GM23338 (cell line): Measurements from ENCODE around the gene MEIOSIN. TPM values are rescaled to one million over a fixed set of nuclear protein-coding genes. Genes with fewer than 3 reads are reported as not detected.

ENCODE experiments used
- ATAC-seq: fragments of 200-7000 bp; cut with Tn5 transposase; 3 replicates; pipeline ENCODE4 v1.9.1; 2020
- DNase-seq: peaks from one replicate; pipeline ENCODE4 v3.0.0-alpha.2; 2015; ENCODE audit warnings: low spot score
- H2AFZ ChIP-seq: fragments of 200-600 bp; sonication (generic); 2 replicates; pipeline ENCODE4 v1.8.0; 2016; ENCODE audit warnings: antibody characterized with exemption, mild to moderate bottlenecking, moderate library complexity
- H3F3A ChIP-seq: fragments of 200-600 bp; sonication (generic); replicated peaks from 2 replicates; pipeline ENCODE4 v1.8.0; 2017; ENCODE audit warnings: antibody characterized with exemption, mixed run types, low read depth
- H3K27ac ChIP-seq: fragments of 200-600 bp; sonication (generic); 2 replicates; pipeline ENCODE4 v1.6.1; 2016; ENCODE audit warnings: low read depth
- H3K27me3 ChIP-seq: fragments of 200-600 bp; sonication (generic); 2 replicates; pipeline ENCODE4 v1.8.0; 2016; ENCODE audit warnings: mild to moderate bottlenecking, mixed run types, moderate library complexity; ENCODE audit not compliant: insufficient read depth
- H3K36me3 ChIP-seq: fragments of 200-600 bp; sonication (generic); 2 replicates; pipeline ENCODE4 v1.8.0; 2016; ENCODE audit warnings: mild to moderate bottlenecking; ENCODE audit not compliant: insufficient read depth
- H3K4me1 ChIP-seq: fragments of 200-600 bp; sonication (generic); 2 replicates; pipeline ENCODE4 v1.8.0; 2016; ENCODE audit warnings: mild to moderate bottlenecking, moderate library complexity; ENCODE audit not compliant: insufficient read depth
- H3K4me2 ChIP-seq: fragments of 200-600 bp; sonication (generic); 2 replicates; pipeline ENCODE4 v1.7.1; 2017; ENCODE audit warnings: mixed run types
- H3K4me3 ChIP-seq: fragments of 200-600 bp; sonication (generic); 2 replicates; pipeline ENCODE4 v1.6.1; 2016; ENCODE audit warnings: mixed run types
- H3K79me2 ChIP-seq: fragments of 200-600 bp; sonication (generic); replicated peaks from 2 replicates; pipeline ENCODE4 v1.8.0; 2017; ENCODE audit warnings: mild to moderate bottlenecking; ENCODE audit not compliant: insufficient read depth
- H3K9me2 ChIP-seq: fragments of 200-600 bp; sonication (generic); 2 replicates; pipeline ENCODE4 v1.8.0; 2017; ENCODE audit not compliant: insufficient read depth
- H4K20me1 ChIP-seq: fragments of 200-600 bp; sonication (generic); replicated peaks from 2 replicates; pipeline ENCODE4 v1.8.0; 2017; ENCODE audit warnings: mild to moderate bottlenecking; ENCODE audit not compliant: insufficient read depth
- H3K27ac Mint-ChIP-seq: 2 replicates; pipeline ENCODE4 v1.8.0; 2020; ENCODE audit warnings: inconsistent platforms, mild to moderate bottlenecking, moderate library complexity, mixed read lengths
- H3K27me3 Mint-ChIP-seq: 3 replicates; pipeline ENCODE4 v1.8.0; 2022; ENCODE audit warnings: low read depth, mild to moderate bottlenecking, moderate library complexity, mixed read lengths, inconsistent platforms; ENCODE audit not compliant: insufficient read depth, poor library complexity
- H3K36me3 Mint-ChIP-seq: 3 replicates; pipeline ENCODE4 v1.8.0; 2021; ENCODE audit warnings: low read depth, mild to moderate bottlenecking, inconsistent platforms, moderate library complexity, mixed read lengths
- H3K4me1 Mint-ChIP-seq: 3 replicates; pipeline ENCODE4 v1.8.0; 2020; ENCODE audit warnings: mild to moderate bottlenecking, inconsistent platforms, mixed read lengths
- H3K4me3 Mint-ChIP-seq: 3 replicates; pipeline ENCODE4 v1.8.0; 2021; ENCODE audit warnings: moderate library complexity, mild to moderate bottlenecking, inconsistent platforms, mixed read lengths
- H3K9me3 Mint-ChIP-seq: 3 replicates; pipeline ENCODE4 v1.8.0; 2020; ENCODE audit warnings: moderate library complexity, mild to moderate bottlenecking, inconsistent platforms, mixed read lengths
- CREB1 ChIP-seq: fragments of 250-450 bp; sonication (Bioruptor Pico); IDR thresholded peaks from 2 replicates; pipeline ENCODE4 v1.5.0; 2020; ENCODE audit warnings: low read depth, mild to moderate bottlenecking, moderate library complexity
- EZH2 ChIP-seq: fragments of 200-600 bp; sonication (generic); IDR thresholded peaks from one replicate; pipeline ENCODE4 v1.8.0; 2017; ENCODE audit warnings: antibody characterized with exemption, mild to moderate bottlenecking, low read depth; ENCODE audit not compliant: unreplicated experiment
- EZH2phosphoT487 ChIP-seq: fragments of 200-600 bp; sonication (generic); IDR thresholded peaks from one replicate; pipeline ENCODE4 v1.8.1; 2018; ENCODE audit warnings: antibody characterized with exemption; ENCODE audit not compliant: unreplicated experiment
- JUNB ChIP-seq: IDR thresholded peaks from one replicate; pipeline ENCODE4 v1.6.1; 2016; ENCODE audit warnings: antibody characterized with exemption; ENCODE audit not compliant: unreplicated experiment
- POLR2AphosphoS5 ChIP-seq: IDR thresholded peaks from 2 replicates; pipeline ENCODE4 v1.6.1; 2016; ENCODE audit warnings: antibody characterized with exemption, low read depth
- STAT1 ChIP-seq: IDR thresholded peaks from one replicate; pipeline ENCODE4 v1.6.1; 2016; ENCODE audit warnings: antibody characterized with exemption; ENCODE audit not compliant: unreplicated experiment
- ZNF114 ChIP-seq: fragments of 250-450 bp; sonication (Bioruptor Pico); IDR thresholded peaks from 2 replicates; pipeline ENCODE4 v1.5.0; 2020; ENCODE audit warnings: mild to moderate bottlenecking, moderate library complexity
- ZNF331 ChIP-seq: fragments of 250-450 bp; sonication (Bioruptor Pico); IDR thresholded peaks from 2 replicates; pipeline ENCODE4 v1.5.0; 2020; ENCODE audit warnings: low read depth, mild to moderate bottlenecking, moderate library complexity
- polyA plus RNA-seq: library from polyadenylated mRNA; unstranded; fragments of >200 nt; fragmentation: Nextera tagmentation; extraction: Ambion mirVana; gene quantifications from 2 replicates; pipeline ENCODE4 v1.2.1, GENCODE V29; 2016
- total RNA-seq: library from RNA; depleted of rRNA; stranded (reverse); fragments of >200 nt; shearing (Covaris generic); gene quantifications from 2 replicates; pipeline ENCODE4 v1.2.3, GENCODE V29; 2014
- TF ChIP-seq, protein P1 (sequence below): fragments of 250-450 bp; sonication (Bioruptor Pico); IDR thresholded peaks from 2 replicates; pipeline ENCODE4 v1.5.0; 2020; ENCODE audit warnings: mild to moderate bottlenecking, moderate library complexity
- TF ChIP-seq, protein P2 (sequence below): IDR thresholded peaks from 2 replicates; pipeline ENCODE4 v1.6.1; 2016; ENCODE audit warnings: antibody characterized with exemption

Gene MEIOSIN
- total and polyA plus RNA-seq, 2 experiments from 2014 or later = 0.21 to 0.28 TPM

- TF ChIP-seq ZNF331 (CRISPR knock-in tag) = no peak
- TF ChIP-seq, protein P1, sequence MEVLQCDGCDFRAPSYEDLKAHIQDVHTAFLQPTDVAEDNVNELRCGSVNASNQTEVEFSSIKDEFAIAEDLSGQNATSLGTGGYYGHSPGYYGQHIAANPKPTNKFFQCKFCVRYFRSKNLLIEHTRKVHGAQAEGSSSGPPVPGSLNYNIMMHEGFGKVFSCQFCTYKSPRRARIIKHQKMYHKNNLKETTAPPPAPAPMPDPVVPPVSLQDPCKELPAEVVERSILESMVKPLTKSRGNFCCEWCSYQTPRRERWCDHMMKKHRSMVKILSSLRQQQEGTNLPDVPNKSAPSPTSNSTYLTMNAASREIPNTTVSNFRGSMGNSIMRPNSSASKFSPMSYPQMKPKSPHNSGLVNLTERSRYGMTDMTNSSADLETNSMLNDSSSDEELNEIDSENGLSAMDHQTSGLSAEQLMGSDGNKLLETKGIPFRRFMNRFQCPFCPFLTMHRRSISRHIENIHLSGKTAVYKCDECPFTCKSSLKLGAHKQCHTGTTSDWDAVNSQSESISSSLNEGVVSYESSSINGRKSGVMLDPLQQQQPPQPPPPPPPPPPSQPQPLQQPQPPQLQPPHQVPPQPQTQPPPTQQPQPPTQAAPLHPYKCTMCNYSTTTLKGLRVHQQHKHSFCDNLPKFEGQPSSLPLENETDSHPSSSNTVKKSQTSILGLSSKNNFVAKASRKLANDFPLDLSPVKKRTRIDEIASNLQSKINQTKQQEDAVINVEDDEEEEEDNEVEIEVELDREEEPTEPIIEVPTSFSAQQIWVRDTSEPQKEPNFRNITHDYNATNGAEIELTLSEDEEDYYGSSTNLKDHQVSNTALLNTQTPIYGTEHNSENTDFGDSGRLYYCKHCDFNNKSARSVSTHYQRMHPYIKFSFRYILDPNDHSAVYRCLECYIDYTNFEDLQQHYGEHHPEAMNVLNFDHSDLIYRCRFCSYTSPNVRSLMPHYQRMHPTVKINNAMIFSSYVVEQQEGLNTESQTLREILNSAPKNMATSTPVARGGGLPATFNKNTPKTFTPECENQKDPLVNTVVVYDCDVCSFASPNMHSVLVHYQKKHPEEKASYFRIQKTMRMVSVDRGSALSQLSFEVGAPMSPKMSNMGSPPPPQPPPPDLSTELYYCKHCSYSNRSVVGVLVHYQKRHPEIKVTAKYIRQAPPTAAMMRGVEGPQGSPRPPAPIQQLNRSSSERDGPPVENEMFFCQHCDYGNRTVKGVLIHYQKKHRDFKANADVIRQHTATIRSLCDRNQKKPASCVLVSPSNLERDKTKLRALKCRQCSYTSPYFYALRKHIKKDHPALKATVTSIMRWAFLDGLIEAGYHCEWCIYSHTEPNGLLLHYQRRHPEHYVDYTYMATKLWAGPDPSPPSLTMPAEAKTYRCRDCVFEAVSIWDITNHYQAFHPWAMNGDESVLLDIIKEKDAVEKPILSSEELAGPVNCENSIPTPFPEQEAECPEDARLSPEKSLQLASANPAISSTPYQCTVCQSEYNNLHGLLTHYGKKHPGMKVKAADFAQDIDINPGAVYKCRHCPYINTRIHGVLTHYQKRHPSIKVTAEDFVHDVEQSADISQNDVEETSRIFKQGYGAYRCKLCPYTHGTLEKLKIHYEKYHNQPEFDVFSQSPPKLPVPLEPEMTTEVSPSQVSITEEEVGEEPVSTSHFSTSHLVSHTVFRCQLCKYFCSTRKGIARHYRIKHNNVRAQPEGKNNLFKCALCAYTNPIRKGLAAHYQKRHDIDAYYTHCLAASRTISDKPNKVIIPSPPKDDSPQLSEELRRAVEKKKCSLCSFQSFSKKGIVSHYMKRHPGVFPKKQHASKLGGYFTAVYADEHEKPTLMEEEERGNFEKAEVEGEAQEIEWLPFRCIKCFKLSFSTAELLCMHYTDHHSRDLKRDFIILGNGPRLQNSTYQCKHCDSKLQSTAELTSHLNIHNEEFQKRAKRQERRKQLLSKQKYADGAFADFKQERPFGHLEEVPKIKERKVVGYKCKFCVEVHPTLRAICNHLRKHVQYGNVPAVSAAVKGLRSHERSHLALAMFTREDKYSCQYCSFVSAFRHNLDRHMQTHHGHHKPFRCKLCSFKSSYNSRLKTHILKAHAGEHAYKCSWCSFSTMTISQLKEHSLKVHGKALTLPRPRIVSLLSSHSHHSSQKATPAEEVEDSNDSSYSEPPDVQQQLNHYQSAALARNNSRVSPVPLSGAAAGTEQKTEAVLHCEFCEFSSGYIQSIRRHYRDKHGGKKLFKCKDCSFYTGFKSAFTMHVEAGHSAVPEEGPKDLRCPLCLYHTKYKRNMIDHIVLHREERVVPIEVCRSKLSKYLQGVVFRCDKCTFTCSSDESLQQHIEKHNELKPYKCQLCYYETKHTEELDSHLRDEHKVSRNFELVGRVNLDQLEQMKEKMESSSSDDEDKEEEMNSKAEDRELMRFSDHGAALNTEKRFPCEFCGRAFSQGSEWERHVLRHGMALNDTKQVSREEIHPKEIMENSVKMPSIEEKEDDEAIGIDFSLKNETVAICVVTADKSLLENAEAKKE = no peak
- TF ChIP-seq STAT1 = no peak
- no peak for TF ChIP-seq JUNB
These were observed 59.9 kb downstream of the MEIOSIN start (continued) for GRCh38 chr19:45793178-45793564.

DNA sequence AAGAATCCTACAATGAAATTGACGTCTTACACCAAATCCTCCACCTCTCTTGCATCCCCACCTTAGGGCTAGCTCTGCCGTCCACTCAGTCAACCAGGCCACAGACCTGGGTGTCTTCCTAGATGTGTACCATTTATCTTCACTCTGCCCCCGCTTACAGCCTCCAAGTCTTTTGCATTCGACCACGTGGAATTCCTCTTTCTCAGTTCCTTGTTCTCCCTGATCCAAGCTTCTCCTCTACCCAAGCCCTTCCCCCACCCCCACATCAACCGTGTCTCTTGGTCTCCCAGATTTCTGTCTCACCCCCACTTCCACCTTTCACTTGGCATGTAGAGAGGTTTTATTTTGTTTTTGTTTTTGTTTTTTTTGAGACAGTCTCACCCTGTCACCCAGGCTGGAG is 60.6 kb downstream of the MEIOSIN start:
- Histone ChIP-seq H4K20me1 (peaks cover 13% of the 10 kb centered on the region), H3K4me2 (no peak overlapping the region), H3K4me3 (no peak overlapping the region), H3K9me2 (no peaks in the 10 kb centered on the region), H3K36me3 (peaks cover 6% of the 10 kb centered on the region; the same call in 1 of the 2 replicates), H3K79me2 (peaks cover 17% of the 10 kb centered on the region), H2AFZ (0 out of 2 replicates have a peak overlapping the region, but pooled peaks have one; percentile 78), H3K27me3 (no peaks in the 10 kb centered on the region), H3K4me1 (peaks cover 6% of the 10 kb centered on the region), H3K27ac (no peak overlapping the region), H3F3A (peaks cover 9% of the 10 kb centered on the region; the same call in 1 of the 2 replicates)
- TF ChIP-seq CREB1 (CRISPR knock-in tag) = no peak
- TF ChIP-seq POLR2AphosphoS5 = no peak
- TF ChIP-seq EZH2 = no peak
- TF ChIP-seq EZH2phosphoT487 = no peak
- TF ChIP-seq, protein P2, sequence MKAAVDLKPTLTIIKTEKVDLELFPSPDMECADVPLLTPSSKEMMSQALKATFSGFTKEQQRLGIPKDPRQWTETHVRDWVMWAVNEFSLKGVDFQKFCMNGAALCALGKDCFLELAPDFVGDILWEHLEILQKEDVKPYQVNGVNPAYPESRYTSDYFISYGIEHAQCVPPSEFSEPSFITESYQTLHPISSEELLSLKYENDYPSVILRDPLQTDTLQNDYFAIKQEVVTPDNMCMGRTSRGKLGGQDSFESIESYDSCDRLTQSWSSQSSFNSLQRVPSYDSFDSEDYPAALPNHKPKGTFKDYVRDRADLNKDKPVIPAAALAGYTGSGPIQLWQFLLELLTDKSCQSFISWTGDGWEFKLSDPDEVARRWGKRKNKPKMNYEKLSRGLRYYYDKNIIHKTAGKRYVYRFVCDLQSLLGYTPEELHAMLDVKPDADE = no peak
- no peak for TF ChIP-seq STAT1
- TF ChIP-seq JUNB = no peak
- TF ChIP-seq ZNF331 (CRISPR knock-in tag) = no peak
- no peak for TF ChIP-seq ZNF114 (CRISPR knock-in tag)
- H3K27ac Mint-ChIP-seq = no peak overlapping the region
- ATAC-seq (no peak), DNase-seq (no peak)
- no peak overlapping the region for H3K4me3 Mint-ChIP-seq
- H3K27me3 Mint-ChIP-seq = peaks cover 14% of the 10 kb centered on the region
- H3K9me3 Mint-ChIP-seq = no peaks in the 10 kb centered on the region; the same call in none of the 3 replicates
- peaks cover 18% of the 10 kb centered on the region for H3K36me3 Mint-ChIP-seq
- H3K4me1 Mint-ChIP-seq = peaks cover 21% of the 10 kb centered on the region
